Activated T-cell treated with anti-CD3 and anti-CD28 coated beads, Interleukin-2, amount 50 U/mL, for 1 hour (primary cell): Measurements from ENCODE around the gene MARS1.

Experiments used
- DNase-seq: peaks from one replicate; pipeline ENCODE4 v3.0.0-alpha.2; 2020

The MARS1 gene

GRCh38 chr12:57518920-57519795 is 31.3 kb downstream of the MARS1 start:
- DNase-seq, result no peak

DNA sequence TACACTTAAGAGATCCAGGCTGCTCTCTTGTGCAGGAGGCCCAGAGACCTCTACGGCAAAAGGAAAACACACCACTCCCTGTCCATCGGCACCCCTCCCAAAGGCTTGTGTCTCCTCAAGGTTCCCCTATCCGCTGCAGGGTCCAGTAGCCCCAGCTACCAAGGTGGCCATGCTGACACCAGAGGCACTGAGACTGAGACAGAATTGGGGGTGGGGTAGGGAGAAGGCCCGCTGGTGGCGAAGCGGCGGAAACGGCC is 31.9 kb downstream of the MARS1 start:
- peak; percentile 47 for DNase-seq

DNA sequence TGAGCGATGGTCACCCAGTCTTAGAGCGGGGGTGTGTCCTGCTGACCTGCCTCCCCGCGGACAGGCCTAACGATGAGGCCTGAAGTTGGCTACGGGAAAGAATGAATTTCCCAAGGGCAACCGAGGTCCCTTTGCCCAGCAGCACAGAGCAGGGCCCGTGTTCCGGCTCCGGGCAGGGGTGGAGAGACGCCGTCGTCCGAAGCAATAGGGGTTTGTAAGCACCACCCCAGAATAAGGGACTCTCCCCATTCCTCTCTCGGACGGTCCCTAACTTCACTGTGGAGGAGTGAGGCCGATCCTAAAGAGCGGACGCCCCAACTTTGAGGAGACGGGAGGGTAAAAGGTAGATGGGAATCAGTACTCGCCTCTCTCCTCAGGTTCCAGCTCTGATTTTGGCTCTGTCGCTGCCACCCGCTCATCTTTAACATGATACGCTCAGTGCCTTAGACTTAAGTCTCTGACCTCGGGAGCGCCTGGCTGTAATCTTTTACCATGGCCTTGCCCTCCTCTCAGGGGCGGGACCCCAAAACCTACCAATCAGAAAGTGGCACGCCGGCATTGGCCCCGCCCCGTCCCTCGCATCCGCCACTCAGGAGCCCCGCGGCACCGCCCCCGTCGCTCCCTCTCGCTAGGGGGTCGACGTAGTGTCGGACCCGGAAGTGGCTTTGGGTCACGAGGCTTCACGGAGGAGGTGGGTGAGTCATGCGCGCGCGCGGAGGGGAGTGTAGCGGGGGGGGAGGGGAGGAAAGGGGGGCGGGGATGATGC is 32.4 kb downstream of the MARS1 start, which contains the start of gene DDIT3:
TSS of gene DDIT3 (minus strand) at position 462 of the 766 bp plus-strand sequence. CDS start 3,108 bp downstream, outside the sequence.
- peak; percentile 99 for DNase-seq

DNA sequence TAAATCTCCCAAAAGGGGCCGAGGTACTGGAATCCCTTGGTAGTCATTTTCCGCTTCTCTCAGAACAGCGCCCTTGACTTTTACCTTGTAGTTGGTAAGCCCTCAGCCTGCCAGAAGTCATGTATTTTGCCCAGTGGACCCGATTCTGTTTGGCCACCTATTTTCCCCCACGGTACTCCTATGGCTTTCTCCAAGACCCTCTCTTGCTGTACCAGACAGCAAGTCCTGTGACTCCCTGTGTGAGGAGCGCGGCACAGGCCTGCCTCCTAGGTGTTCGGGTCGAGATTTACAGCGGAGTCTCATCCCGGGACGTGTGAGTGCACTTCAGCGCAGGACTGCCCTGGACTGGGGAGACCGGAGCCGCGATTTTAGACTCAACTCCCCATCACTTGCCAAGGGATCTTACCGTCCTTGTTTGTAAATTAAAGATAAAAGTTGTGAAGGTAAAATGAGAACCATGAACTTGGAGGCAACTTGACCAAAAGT is 33.7 kb downstream of the MARS1 start:
- DNase-seq, result peak; percentile 45

DNA sequence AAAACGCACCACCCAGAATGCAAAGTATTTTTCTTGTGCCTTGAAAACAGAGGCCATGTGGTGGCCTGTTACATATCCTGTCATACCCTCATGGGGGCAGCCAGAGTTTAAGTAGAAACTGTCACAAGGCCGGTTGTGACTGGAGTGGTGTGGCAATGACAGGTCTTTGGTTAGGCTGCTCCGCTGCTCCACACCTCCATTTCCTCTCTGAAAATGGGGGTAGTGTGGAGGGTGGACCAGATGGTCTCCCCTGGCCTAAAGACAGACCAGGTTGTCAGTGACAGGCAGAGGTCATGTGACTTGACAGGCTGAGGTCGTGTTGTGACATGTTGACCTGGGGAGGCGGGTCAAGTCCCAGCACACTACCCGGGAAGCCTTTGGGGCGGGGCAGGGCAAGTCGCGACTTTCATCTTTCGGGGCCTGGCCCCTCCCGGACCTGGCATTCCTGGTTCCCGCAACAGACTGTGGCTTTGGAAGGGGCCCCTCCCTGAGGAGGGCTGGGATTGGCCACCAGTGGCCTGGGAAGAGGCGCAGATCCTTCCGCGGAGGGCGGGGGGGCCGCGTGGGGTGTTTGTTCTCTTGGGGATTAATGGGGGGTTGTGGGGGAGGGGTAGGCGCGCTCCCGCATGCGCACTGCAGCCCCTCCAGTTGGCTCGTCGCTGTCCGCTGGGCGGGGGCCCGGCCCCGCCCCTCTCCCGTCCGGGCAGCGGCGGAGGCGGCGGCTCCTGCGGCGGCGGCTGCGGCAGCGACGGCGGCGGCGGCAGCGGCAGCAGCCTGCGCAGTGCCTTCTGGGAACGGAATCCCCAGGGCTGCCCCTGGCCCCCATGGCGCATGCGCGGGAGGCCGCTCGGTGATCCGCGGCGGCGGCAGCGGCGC is 34.4 kb downstream of the MARS1 start, which contains the start of gene MBD6:
TSS of gene MBD6 (plus strand) at position 814 of the 876 bp plus-strand sequence. CDS start 1,480 bp downstream, outside the sequence.
- DNase-seq, result peak; percentile 92

DNA sequence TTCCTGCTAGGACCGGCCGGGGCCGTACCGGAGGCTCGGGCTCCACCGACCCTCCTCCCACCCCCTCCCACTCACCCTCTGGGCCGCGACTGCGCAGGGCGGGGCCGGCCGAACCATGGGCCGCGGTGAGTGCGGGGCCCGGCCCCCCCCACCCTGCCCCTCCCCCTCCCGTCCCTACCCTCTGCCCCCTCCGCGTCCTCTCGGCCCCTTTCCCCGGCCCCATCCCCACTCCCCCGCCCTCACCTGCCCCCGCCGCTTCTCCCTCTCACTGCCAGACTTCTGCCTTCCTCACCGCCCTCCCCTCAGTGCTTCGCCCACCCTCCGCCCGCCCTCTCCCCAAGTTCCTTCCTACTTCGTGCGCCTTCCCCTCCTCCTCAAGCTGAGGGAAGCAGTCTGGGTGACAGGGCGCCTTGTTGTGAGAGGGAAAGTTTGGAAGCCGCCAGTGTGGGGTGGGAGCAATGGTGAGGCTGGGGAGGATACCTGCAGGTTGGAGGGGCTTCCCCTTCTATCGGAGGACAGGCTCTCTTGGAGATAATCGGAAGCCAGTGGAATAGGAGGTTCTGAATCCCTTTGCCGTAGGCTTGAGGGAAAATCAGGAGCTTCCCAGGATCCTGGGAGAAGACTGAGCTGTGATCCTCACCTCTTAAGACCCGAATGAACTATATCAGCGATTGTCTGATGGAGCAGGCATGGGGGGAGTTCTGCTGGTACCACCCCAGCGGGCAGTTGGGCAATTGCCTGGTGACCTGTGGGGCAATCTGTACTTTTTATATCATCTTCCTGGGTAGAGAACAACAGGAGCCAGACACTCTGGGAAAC is 35.2 kb downstream of the MARS1 start:
- no peak for DNase-seq

DNA sequence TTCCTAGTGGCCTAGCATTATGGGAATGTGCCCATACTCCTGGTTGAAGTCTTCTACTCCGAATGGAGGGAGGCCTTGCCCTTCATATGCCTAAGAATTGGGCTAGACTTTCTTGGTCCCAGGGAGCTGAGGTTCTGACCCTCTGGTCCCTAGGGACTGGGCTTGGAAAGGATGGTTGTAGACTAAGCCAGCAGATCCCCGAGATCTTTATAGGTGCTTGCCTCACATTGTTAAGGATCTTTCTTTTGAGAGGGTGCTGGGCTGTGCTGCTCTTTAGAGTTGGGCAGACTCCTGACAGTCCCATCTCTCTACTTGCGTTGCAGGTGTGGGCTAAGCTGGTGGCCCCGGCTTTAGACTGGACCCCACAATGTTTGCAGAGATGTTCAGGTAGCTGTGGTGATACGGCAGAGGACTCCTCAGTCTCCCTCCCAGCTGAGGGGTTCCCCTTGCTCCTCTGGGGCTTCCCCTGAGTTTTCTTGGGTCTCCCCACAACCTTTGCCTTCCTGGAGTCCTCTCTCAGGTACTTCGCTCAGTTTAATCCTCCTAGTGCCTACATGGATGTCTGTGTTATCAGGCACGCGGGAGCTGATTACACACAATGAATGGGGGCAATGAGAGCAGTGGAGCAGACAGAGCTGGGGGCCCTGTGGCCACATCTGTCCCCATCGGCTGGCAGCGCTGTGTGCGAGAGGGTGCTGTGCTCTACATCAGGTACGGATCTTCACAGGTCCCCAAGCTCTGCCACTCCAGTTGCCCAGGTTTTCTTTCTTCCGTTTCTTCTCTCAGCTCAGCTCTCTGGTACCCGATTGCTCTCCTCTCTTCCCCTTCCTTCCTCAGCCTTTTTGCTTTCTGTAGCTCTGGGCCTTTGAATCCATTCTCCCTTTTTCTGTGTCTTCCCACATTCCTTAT is 36.1 kb downstream of the MARS1 start:
- no peak for DNase-seq

GRCh38 chr12:57524814-57525614 is 37.1 kb downstream of the MARS1 start:
- no peak for DNase-seq

GRCh38 chr12:57525615-57526383 is 37.9 kb downstream of the MARS1 start:
- no peak for DNase-seq

DNA sequence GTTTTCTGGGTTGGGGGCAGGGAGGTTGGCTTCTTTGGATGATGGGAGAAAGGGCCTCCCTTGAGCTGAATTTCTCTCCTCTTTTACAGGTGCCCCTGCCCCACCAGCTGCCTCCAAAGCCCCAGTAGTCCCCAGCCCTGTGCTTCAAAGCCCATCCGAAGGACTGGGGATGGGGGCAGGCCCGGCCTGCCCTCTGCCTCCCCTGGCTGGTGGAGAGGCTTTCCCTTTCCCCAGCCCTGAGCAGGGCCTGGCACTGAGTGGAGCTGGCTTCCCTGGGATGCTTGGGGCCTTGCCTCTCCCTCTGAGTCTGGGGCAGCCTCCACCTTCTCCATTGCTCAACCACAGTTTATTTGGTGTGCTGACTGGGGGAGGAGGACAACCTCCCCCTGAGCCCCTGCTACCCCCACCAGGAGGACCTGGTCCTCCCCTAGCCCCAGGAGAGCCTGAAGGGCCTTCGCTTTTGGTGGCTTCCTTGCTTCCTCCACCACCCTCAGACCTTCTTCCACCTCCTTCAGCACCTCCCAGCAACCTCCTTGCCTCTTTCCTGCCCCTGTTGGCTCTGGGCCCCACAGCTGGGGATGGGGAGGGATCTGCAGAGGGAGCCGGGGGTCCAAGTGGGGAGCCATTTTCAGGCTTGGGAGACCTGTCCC is 38.7 kb downstream of the MARS1 start:
- no peak for DNase-seq

GRCh38 chr12:57527184-57527583 is 39.3 kb downstream of the MARS1 start:
- no peak for DNase-seq

- DNase-seq, result no peak
Measured at GRCh38 chr12:57528176-57528575, 40.3 kb downstream of the MARS1 start.

DNA sequence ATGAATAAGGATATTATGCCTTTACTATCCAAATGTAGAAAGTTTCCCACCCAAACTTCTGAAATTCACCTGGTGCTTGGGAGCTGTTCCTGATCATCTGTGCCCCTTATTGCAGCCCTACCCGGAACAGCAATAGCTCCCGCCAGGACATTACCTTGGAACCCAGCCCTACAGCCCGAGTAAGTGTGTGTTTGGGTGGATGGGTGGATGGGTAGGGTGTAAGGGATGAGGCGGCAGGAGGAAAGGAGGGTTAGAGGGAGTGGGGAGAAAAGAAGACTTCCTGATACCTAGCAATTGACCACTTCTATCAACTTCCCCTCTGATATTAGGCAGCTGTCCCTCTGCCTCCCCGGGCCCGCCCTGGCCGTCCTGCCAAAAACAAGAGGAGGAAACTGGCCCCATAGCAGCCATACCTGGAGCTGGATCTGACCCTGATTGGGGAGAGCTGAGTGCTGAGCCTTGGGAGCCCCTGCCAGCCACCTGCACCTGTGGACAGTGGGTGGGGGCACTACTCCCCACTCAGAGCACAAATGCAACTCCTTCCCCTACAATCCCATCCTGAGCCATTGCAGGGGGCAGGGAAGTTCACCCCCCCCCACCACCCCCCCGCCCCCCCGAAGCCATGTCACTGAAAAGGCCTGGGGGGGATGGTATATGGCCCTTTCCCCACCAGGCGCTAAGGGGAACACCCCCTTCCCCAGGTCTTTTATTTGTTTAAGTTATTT is 41.1 kb downstream of the MARS1 start:
- DNase-seq, result no peak

GRCh38 chr12:57529831-57530230 is 42.0 kb downstream of the MARS1 start:
- no peak for DNase-seq

- no peak for DNase-seq
Measured at GRCh38 chr12:57530396-57531142, 42.7 kb downstream of the MARS1 start.

- no peak for DNase-seq
Measured at GRCh38 chr12:57531836-57532235, 44.0 kb downstream of the MARS1 start.

GRCh38 chr12:57533108-57533507 is 45.2 kb downstream of the MARS1 start:
- no peak for DNase-seq
